IMR-90 (cell line): Measurements from ENCODE around the gene CCNG1. TPM values are rescaled to one million over a fixed set of nuclear protein-coding genes. Genes with fewer than 3 reads are reported as not detected.
"Not testable (repeated sequence)": the region's sequence is repeated elsewhere in the genome, so short reads cannot be mapped to it uniquely, and the experiment has no call there.

ENCODE experiments used
- ATAC-seq: fragments of 200-7000 bp; cut with Tn5 transposase; 2 replicates; pipeline ENCODE4 v1.9.1; 2020; ENCODE audit warnings: low read depth, mild to moderate bottlenecking, moderate library complexity
- BruUV-seq: library from RNA; stranded (reverse); fragments of 400-500 nt; replicated peaks from 2 replicates; lab custom pipeline; 2021; lab: Mats Ljungman, UMichigan
- CTCF ChIA-PET: fragments of 300-600 bp; formaldehyde crosslinking; extraction: SDS; loops from one replicate; lab custom pipeline; 2021; ENCODE audit warnings: antibody characterized with exemption; lab: Yijun Ruan, JAX
- POLR2A ChIA-PET: fragments of 300-600 bp; sonication (Branson Sonifier 250); formaldehyde crosslinking; loops from one replicate; lab custom pipeline; 2022; ENCODE audit warnings: antibody characterized with exemption; ENCODE audit not compliant: unreplicated experiment; lab: Charles Lee
- DNase-seq: peaks from one replicate; pipeline ENCODE4 v3.0.0; 2013
- H2AFZ ChIP-seq: replicated peaks from 2 replicates; pipeline ENCODE3; 2013; ENCODE audit warnings: low read length, mild to moderate bottlenecking; ENCODE audit not compliant: poor library complexity
- H2AK5ac ChIP-seq: 2 replicates; pipeline ENCODE4 v1.6.1; 2013; ENCODE audit warnings: low read depth, low read length, inconsistent platforms
- H2AK9ac ChIP-seq: replicated peaks from 2 replicates; pipeline ENCODE3; 2013; ENCODE audit warnings: mild to moderate bottlenecking, low read depth, low read length, moderate library complexity; ENCODE audit not compliant: poor library complexity
- H2BK120ac ChIP-seq: 2 replicates; pipeline ENCODE4 v1.6.1; 2013; ENCODE audit warnings: low read depth, low read length, inconsistent platforms
- H2BK15ac ChIP-seq: 3 replicates; pipeline ENCODE4 v1.6.1; 2013; ENCODE audit warnings: low read depth, low read length, inconsistent platforms
- H2BK20ac ChIP-seq: 2 replicates; pipeline ENCODE4 v1.6.1; 2013; ENCODE audit warnings: low read depth, mild to moderate bottlenecking, inconsistent platforms, low read length, moderate library complexity
- H2BK5ac ChIP-seq: 2 replicates; pipeline ENCODE4 v1.6.1; 2013; ENCODE audit warnings: mild to moderate bottlenecking, low read depth, low read length, inconsistent platforms; ENCODE audit not compliant: poor library complexity, severe bottlenecking
- H3K14ac ChIP-seq: replicated peaks from 2 replicates; pipeline ENCODE4 v1.6.1; 2013; ENCODE audit warnings: low read depth, low read length, inconsistent platforms
- H3K18ac ChIP-seq: 2 replicates; pipeline ENCODE4 v1.6.1; 2013; ENCODE audit warnings: low read depth, low read length, control low read depth
- H3K23ac ChIP-seq: 2 replicates; pipeline ENCODE4 v1.6.1; 2013; ENCODE audit warnings: low read depth, low read length, inconsistent platforms
- H3K27ac ChIP-seq: 2 replicates; pipeline ENCODE4 v1.5.1; 2013; ENCODE audit warnings: mild to moderate bottlenecking, control low read depth, low read length; ENCODE audit not compliant: insufficient read depth
- H3K27me3 ChIP-seq: 2 replicates; pipeline ENCODE4 v1.6.1; 2013; ENCODE audit warnings: low read length; ENCODE audit not compliant: control insufficient read depth, insufficient read depth
- H3K36me3 ChIP-seq: 2 replicates; pipeline ENCODE4 v1.6.1; 2013; ENCODE audit warnings: low read length, mixed read lengths; ENCODE audit not compliant: control insufficient read depth, insufficient read depth
- H3K4ac ChIP-seq: 2 replicates; pipeline ENCODE4 v1.6.1; 2013; ENCODE audit warnings: low read depth, low read length, inconsistent platforms
- H3K4me1 ChIP-seq: 2 replicates; pipeline ENCODE4 v1.6.1; 2013; ENCODE audit warnings: low read length, mixed read lengths; ENCODE audit not compliant: control insufficient read depth, insufficient read depth
- H3K4me2 ChIP-seq: 2 replicates; pipeline ENCODE4 v1.6.1; 2013; ENCODE audit warnings: low read depth, mild to moderate bottlenecking, control low read depth, low read length, moderate library complexity
- H3K4me3 ChIP-seq: 2 replicates; pipeline ENCODE4 v1.5.1; 2013; ENCODE audit warnings: low read depth, mild to moderate bottlenecking, control low read depth, low read length, moderate library complexity; ENCODE audit not compliant: insufficient read depth
- H3K56ac ChIP-seq: 2 replicates; pipeline ENCODE4 v1.6.1; 2013; ENCODE audit warnings: low read length, inconsistent platforms; ENCODE audit not compliant: insufficient read depth; ENCODE audit errors: extremely low read depth
- H3K79me1 ChIP-seq, 2 experiments: 2 replicates each; pipeline ENCODE4 v1.6.1; 2013; ENCODE audit warnings: low read length in 2 of 2, inconsistent platforms in 1 of 2, low read depth in 1 of 2
- H3K9ac ChIP-seq: 2 replicates; pipeline ENCODE4 v1.6.1; 2013; ENCODE audit warnings: low read depth, low read length, control low read depth
- H3K9me1 ChIP-seq: 2 replicates; pipeline ENCODE4 v1.6.1; 2013; ENCODE audit warnings: low read length, inconsistent platforms; ENCODE audit not compliant: insufficient read depth
- H3K9me3 ChIP-seq: 2 replicates; pipeline ENCODE4 v1.6.1; 2013; ENCODE audit warnings: low read length; ENCODE audit not compliant: control insufficient read depth, insufficient read depth
- H4K20me1 ChIP-seq: 2 replicates; pipeline ENCODE4 v1.6.1; 2013; ENCODE audit warnings: low read length, inconsistent platforms; ENCODE audit not compliant: insufficient read depth
- H4K5ac ChIP-seq: 2 replicates; pipeline ENCODE4 v1.6.1; 2013; ENCODE audit warnings: mild to moderate bottlenecking, low read depth, low read length, control low read depth
- H4K8ac ChIP-seq, 2 experiments: 2 replicates each; pipeline ENCODE4 v1.6.1; 2013; ENCODE audit warnings: low read depth in 2 of 2, low read length in 2 of 2, control low read depth in 1 of 2, inconsistent platforms in 1 of 2
- H4K91ac ChIP-seq: 2 replicates; pipeline ENCODE4 v1.6.1; 2013; ENCODE audit warnings: low read depth, low read length, inconsistent platforms; ENCODE audit not compliant: insufficient read depth
- WGBS, 2 experiments: methylation state at CpG; one replicate each; pipeline versions ENCODE4 v1.1.5 to v1.1.7; 2013; ENCODE audit warnings: missing lambda C conversion rate in 2 of 2; ENCODE audit not compliant: insufficient read length in 1 of 2; ENCODE audit errors: extremely low coverage in 2 of 2; 5-methylcytosine and 5-hydroxymethylcytosine counted together
- dilution Hi-C: fragments of 300-500 bp; cut with HindIII; formaldehyde crosslinking; loops from one replicate; pipeline ENCODE4 v1.14.3; 2018; ENCODE audit warnings: low sequenced_read_pairs; ENCODE audit not compliant: unreplicated experiment
- in situ Hi-C: fragments of 300-500 bp; cut with MboI; formaldehyde crosslinking; loops from 3 replicates; pipeline ENCODE4 v1.14.3; 2019; ENCODE audit warnings: low sequenced_read_pairs, inconsistent platforms, mixed read lengths
- intact Hi-C: fragments of 100-400 bp; cut with micrococcal nuclease; formaldehyde crosslinking; loops from 2 replicates; pipeline ENCODE4 v1.10.0; 2022
- polyA plus RNA-seq, 3 experiments: library from polyadenylated mRNA; depleted of rRNA; stranded (reverse); fragments of >200 nt; gene quantifications; 2 replicates each; pipeline ENCODE4 v1.2.3, GENCODE V29; 2012; ENCODE audit warnings: low replicate concordance in 1 of 3
- total RNA-seq: library from RNA; depleted of rRNA; stranded (reverse); fragments of >200 nt; gene quantifications from 2 replicates; pipeline ENCODE4 v1.2.3, GENCODE V29; 2012

The CCNG1 gene
- total and polyA plus RNA-seq, 2 of the 4 experiments (the other 2 are of a cell fraction) = 72.0 to 382 TPM

DNA sequence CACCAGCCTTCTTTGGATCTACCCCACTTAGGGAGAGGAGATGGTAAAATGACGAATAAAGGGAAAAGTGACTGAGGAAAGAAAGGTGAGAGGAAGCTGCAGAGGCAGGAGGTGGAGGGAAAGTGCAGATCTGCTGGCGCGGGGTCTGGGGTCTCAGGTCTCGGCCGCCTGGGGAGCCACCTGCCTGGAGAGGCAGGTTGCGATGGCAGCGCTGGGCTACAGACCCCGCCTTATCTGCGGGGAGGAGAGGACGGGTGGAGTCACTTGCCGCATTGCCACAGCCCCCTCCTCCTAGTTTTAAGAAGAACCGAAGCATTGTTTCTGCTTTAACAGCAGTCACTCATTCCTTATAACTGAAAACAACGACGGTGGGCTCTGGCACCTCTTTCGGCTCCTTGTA is 21.7 kb upstream of the CCNG1 start:
- H3K4me2 ChIP-seq, H3K9ac ChIP-seq, H3K27me3 ChIP-seq, H3K4me1 ChIP-seq, H2AFZ ChIP-seq, CTCF ChIA-PET, POLR2A ChIA-PET, H3K56ac ChIP-seq, H2BK5ac ChIP-seq, H3K14ac ChIP-seq, H3K9me3 ChIP-seq, H2BK120ac ChIP-seq, ATAC-seq, H3K27ac ChIP-seq, H3K9me1 ChIP-seq, H3K79me1 ChIP-seq, H4K8ac ChIP-seq, in situ Hi-C loops, intact Hi-C loops, H4K20me1 ChIP-seq, dilution Hi-C loops, H3K4ac ChIP-seq, H2AK5ac ChIP-seq, H2BK20ac ChIP-seq, H3K36me3 ChIP-seq, H4K5ac ChIP-seq, H3K23ac ChIP-seq, H3K4me3 ChIP-seq, BruUV-seq, H2BK15ac ChIP-seq, H3K18ac ChIP-seq, DNase-seq, H4K91ac ChIP-seq, H2AK9ac ChIP-seq: not testable (repeated sequence)
- no CpG with 5 or more reads among the region's 15 CpGs for WGBS, 2 experiments
